Measurements from ENCODE around the gene CSPG4.
A peak's percentile ranks its signal among the peaks of the same experiment; 100 is the strongest.
"Not testable (repeated sequence)": the region's sequence is repeated elsewhere in the genome, so short reads cannot be mapped to it uniquely, and the experiment has no call there.

The CSPG4 gene

GRCh38 chr15:75703440-75704262 lies 9.0 kb downstream of the CSPG4 start:
- not testable (repeated sequence) for DNase-seq (ENCODE audit: low spot score)

DNA sequence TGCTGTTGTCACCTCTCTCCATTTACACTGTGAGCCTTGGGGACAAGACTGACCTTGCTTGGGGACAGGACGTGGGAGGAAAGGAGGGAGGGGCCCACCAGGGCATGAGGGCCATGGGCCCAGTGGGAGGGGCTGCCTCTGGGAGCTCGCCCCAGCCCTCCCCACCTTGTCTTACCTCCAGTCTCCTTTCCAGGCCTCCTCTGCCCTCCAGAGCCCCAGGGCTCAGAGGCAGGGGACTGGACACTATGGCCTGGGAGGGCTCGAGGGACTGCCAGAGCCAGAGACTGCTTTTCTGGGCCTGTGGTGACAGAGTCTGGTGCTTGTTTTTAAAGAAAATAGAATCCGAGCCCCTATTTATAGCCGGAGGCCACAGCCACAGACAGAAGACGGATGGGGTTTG lies 10.2 kb downstream of the CSPG4 start:
- DNase-seq (ENCODE audit: low spot score) = no peak

DNA sequence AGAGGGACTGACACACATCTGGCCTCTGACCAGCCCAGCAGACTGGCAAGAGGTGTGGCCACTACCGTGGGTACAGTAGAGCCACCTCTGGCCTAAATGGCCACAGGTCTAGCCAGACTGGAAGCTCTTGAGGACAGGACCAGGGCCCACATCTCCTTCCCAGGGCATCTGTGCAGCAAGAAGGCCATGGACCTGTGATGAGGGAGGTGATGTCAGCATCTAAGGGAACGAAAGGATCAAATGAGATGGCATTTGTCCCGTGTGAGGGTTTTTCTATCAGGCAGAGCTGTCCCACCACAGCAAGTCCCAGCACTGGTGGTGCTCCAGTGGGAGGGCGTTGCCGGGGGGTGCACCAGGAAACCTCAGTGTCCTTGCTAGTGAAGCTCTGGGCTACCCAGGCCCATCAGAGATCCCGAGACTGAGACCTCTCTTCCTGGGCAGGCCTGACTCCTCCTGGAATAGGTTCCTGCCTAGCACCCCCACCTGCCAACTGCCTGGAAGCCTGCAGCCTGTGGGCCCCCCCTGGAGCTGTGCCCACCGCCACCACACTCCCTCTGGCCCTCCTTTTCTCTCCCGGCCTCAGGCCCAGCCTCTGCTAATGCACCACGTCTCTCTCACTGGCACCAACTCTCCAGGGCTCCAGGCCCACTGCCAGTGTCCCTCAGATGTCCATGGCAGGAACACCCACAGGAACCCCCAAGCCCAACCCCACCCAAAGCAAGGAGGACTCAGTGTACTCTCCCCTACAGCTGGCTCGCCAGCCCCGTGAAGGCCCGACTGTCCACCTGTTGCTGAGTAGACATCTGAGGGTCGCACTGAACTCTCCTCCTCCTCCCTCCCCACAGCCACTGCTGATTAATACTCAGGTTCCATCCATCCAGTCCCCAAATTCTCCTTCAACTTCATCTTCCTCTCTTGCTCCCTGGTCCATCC lies 11.3 kb downstream of the CSPG4 start:
- DNase-seq (ENCODE audit: low spot score) = not testable (repeated sequence)

DNA sequence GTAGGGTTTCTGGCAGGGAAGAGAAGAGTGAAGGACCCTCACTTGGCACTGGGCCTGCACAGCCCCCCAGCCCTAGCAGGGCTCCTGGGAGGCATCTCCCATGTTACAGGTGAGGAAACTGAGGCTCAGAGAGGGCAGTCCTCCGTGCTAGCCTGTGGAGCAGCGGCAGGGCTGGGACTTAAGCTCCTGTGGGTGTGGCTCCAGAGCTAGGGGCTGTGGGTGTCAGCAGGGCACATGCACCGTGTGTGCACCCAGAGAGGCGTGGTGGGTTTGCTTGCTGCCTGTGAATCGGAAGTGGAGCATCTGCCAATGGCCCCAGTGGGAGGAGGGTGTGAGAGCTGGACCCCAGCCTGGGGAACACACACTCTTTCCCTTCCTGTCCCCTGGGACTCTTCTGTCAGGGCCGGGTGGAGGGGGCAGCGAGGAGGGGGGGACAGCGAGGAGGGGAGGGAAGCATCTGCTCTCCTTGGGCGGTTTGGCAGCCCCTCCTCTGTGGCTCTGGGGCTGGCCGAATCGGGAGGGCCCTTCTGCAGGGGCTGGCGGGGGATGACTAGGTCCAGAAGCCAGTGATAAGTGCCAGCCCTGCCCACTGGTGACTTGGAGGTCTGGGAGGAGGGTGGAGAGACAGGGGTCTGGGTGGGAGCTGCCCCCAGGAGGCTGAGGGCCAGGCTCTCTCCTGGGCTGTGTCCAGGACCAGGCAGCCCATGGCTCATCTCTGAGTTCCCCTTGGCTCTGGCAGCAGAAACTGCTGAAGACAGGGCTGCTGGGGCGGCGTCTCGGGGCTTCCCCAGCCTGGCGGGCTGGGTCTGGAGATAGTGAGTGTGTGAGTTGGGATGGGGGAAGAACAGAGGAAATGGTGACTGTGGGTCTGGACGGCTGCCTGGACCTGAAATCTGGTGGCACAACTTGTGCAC lies 12.4 kb downstream of the CSPG4 start:
- DNase-seq (ENCODE audit: low spot score) = not testable (repeated sequence)

- DNase-seq (ENCODE audit: low spot score) = not testable (repeated sequence)
Observed at GRCh38 chr15:75699517-75699916, 13.1 kb downstream of the CSPG4 start.

DNA sequence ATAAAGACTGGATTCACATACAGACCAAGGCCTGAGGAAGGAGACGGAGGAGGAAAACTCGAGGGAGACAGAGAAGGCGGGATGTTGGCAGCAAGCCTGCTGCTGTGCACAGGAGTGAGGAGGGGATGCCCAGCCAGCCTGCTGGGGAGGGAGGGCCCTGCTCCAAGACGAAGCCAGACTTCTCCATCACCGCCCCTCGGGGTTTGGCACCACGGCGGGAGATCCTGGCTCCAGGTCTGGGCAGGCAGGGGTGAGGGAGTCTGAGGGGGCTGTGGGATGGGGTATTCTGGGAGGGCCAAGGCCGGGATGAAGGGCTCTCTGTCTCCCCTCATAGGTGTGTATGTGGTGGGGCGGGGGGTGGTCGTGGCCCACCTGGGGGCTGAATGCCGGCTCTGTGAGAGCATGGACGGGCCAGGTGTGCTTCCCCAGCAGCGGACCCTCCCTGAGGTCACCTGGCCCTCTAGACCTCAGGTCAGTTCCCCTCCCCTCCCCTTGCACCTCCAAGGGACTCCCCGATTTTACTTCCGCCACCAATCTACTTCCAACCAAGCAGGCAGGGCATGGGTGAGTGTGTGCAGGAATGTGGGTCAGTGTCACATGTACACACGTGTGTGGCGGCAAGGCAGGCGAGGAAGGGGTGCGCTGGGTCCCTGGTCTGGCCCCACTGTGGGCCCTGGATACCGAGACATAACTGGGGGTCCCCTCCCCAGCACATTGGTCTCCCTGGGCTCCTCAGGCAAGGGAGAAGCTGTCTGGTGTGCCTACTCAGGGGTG lies 14.5 kb downstream of the CSPG4 start:
- not testable (repeated sequence) for DNase-seq (ENCODE audit: low spot score)

DNA sequence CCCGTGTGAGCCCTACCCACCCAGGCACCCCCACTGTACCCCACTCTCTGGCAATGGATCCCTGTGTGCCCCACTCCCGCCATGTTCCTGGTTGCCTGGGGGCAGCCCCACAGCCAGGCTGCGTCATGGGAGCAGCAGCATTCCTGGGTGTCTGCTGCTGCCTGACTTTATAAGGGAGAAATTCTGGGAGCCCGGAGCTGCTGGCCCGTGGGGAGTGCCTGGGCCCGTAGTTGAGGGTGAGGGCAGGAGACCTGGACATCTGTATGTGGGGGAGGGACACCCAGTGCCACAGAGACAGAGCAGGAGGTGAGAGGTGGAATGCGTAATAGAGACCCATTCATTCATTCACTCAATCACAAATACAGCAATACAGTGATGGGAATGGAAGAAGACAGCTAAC lies 15.1 kb downstream of the CSPG4 start:
- DNase-seq (ENCODE audit: low spot score) = no peak

- no peak for DNase-seq (ENCODE audit: low spot score)
Observed at GRCh38 chr15:75696854-75697259, 15.8 kb downstream of the CSPG4 start.

DNA sequence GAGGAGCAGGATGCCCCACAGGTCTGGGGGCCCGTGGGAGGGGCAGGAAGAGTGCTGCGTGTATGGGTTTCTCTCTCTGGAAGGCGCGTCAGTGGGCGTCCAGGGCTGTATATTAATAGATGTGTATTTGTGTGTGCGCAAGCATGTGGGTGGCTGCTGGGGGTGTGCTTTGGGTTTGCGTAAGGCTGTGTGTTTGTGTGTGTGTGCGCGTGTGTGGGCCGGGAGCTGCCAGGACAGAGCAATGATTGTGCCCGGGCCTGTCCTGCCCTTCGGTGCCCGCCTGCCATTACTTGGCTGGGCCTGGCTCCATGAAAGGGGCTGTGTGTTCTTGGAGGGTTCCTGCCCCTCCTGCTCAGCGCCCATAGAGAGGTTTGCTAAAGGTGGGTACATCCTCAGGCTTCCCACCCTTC lies 16.3 kb downstream of the CSPG4 start:
- no peak for DNase-seq (ENCODE audit: low spot score)

- DNase-seq (ENCODE audit: low spot score) = no peak
Observed at GRCh38 chr15:75695634-75696310, 16.9 kb downstream of the CSPG4 start.

GRCh38 chr15:75695220-75695619 lies 17.4 kb downstream of the CSPG4 start:
- DNase-seq (ENCODE audit: low spot score) = no peak

DNA sequence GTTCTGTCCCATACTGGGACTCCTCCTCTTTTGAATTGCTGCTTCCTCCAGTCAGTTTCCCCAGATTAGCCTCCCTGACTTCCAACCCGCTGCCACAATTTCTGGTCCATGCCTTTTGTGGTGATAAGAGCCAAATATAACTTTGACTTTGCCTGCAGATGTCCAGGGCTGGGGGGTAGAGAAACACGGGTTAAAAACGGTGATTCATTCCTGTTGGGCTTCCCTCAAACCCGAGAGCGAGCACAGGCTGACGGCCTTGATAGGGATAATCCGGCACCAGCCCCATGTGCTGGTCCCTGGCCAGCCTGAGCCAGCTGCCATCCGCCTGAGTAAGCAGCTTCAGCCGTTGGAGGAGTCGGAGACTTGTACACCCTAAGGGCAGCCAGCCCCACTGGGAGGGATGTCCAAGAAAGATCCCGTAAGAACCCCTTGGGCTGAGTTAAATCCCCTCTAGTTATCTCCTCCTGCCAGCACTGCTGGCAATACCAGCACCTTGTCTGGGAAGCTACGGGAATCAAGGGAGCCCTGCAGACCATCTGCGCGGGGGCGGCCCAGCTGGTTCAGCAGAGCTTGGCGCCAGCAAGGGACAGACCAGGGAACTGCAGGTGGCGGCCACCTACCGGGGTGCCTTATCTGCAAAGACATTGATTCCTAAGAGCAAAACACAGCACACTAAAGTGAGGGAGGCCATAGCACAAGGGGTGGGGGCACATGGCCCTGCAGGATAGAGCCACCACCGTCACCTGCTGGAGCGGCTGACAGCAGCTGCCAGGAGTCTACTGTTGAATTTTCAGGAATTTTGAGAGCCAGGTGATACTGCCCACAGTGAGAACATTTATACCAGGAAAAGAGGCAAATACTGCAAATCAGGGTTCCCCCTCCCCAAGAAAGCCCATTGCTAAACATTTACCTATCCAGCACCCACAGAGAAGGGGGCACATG lies 18.1 kb downstream of the CSPG4 start:
- peak; percentile 19 for DNase-seq (ENCODE audit: low spot score)

DNA sequence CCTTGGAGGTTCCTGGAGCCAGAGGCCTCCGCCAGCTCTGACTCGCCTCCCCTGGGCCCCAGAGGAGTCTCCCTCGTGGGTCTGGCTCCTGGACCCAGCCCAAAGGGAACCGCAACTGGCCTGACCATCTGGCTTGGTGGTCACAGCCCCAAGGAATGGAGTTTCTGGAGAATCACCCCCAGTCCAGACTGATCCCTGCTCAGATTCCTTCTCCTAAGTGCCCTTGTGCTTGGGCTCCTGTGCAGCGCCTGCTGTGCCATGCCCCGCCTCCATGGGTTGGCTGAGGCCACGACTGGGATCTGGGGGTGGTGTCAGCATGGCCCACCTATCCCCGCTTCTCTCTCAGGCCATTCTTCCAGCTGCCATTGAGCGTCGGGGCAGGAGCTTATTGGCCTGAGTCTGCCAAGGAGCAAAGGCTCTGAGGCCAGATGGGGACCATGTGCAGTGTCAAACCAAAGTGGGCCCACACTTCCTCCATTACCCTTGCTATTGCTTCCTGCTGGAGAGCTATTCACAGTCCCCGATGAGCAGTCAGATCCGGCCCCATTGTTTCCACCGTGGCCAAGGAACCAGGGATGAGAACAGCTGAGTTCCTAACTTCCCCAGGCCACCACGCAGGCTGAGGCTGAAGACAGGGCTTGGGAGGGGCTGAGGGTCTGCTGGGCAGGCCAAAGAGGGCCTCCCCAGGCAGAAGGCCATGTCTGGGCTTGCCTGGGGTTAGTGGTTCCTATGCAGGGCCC lies 19.0 kb downstream of the CSPG4 start:
- no peak for DNase-seq (ENCODE audit: low spot score)

GRCh38 chr15:75693028-75693427 lies 19.6 kb downstream of the CSPG4 start:
- DNase-seq (ENCODE audit: low spot score) = not testable (repeated sequence)

DNA sequence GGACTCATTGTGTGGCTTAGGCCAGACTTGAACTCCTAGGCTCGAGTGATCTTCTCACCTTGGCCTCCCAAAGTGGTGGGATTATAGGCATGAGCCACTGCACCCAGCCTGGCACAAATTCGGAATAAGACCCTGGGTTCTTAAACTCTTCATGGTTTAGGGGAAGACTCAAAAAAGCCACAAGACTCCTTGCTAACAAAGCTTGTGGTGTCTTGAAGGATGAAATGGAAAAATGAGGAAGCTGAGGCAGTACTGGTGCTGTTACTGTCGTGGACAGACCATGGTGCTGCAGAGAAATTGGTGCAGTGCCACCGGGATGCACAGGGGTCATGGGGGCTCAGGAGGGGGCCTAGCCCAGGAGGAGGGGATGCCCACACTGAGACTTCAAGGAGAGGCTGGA lies 20.3 kb downstream of the CSPG4 start:
- DNase-seq (ENCODE audit: low spot score) = not testable (repeated sequence)

- DNase-seq (ENCODE audit: low spot score) = not testable (repeated sequence)
Observed at GRCh38 chr15:75689429-75689828, 23.2 kb downstream of the CSPG4 start.

- DNase-seq (ENCODE audit: low spot score) = no peak
Observed at GRCh38 chr15:75688831-75689230, 23.8 kb downstream of the CSPG4 start.

DNA sequence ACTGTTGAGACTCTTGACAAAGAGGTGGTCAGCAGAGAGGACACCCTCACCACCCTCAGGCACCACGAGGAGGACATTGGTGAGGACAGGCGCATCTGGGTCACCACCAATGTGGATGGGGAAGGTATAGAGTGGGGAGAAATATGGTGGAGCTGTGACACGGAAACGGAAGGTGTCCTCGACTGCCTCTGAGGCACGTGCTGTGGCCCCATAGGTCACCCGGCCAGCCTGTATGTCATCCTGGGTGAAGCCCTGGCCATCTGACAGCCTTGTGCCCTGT lies 24.4 kb downstream of the CSPG4 start:
- no peak for DNase-seq (ENCODE audit: low spot score)

All from SW480 (cell line).